Ovary (tissue), 9 donors: ENCODE measurements around the gene ELP5. TPM values are rescaled to one million over a fixed set of nuclear protein-coding genes. Genes with fewer than 3 reads are reported as not detected.

Experiments used
- DNase-seq, 5 donors: peaks; one replicate each; pipeline ENCODE4 v3.0.0-alpha.2; 2019 to 2020
- H3K27ac ChIP-seq, 2 donors: fragments of 200-600 bp; one replicate each; pipeline versions ENCODE4 v1.5.1 to v1.8.0; 2019 to 2022
- H3K27me3 ChIP-seq: fragments of 200-600 bp; one replicate; pipeline ENCODE4 v1.8.0; 2022
- H3K36me3 ChIP-seq: fragments of 200-600 bp; sonication (generic); one replicate; pipeline ENCODE4 v1.5.1; 2019
- H3K4me1 ChIP-seq: one replicate; pipeline ENCODE4 v1.8.1; 2013; ENCODE audit warnings: mild to moderate bottlenecking, moderate library complexity; ENCODE audit not compliant: insufficient read depth
- H3K4me3 ChIP-seq: fragments of 200-600 bp; sonication (generic); one replicate; pipeline ENCODE4 v1.5.1; 2017
- H3K9me3 ChIP-seq, 2 donors: fragments of 200-600 bp in 1 of 2; sonication (generic) in 1 of 2; one replicate each; pipeline versions ENCODE4 v1.5.1 to v1.8.1; 2013 to 2019; ENCODE audit warnings: mild to moderate bottlenecking in 1 of 2, moderate library complexity in 1 of 2
- CTCF ChIP-seq, 3 donors: fragments of 450-650 bp in 2 of 3; fragments of 200-600 bp in 1 of 3; IDR thresholded peaks; one replicate each; pipeline versions ENCODE4 v1.5.1 to v1.8.0; 2016 to 2022; ENCODE audit warnings: antibody characterized with exemption in 3 of 3, mild to moderate bottlenecking in 1 of 3
- EP300 ChIP-seq: sonication (generic); formaldehyde crosslinking; IDR thresholded peaks from one replicate; pipeline ENCODE4 v1.6.1; 2017; ENCODE audit warnings: antibody characterized with exemption
- POLR2A ChIP-seq: fragments of 450-650 bp; IDR thresholded peaks from one replicate; pipeline ENCODE4 v1.6.1; 2017; ENCODE audit warnings: antibody characterized with exemption, mild to moderate bottlenecking, moderate library complexity
- WGBS, 3 donors: extraction: QIAGEN DNeasy Blood & Tissue Kit in 1 of 3; methylation state at CpG; one replicate each; pipeline versions ENCODE4 v1.1.5 to v1.1.7; 2013 to 2017; 5-methylcytosine and 5-hydroxymethylcytosine counted together
- intact Hi-C, 4 donors: fragments of 100-400 bp; cut with DNase I; formaldehyde crosslinking; loops; one replicate each; pipeline versions ENCODE4 v1.11.0 to v1.15.1; 2022 to 2023
- polyA plus RNA-seq, 2 donors: library from polyadenylated mRNA; stranded (reverse); fragments of 200-250 nt in 1 of 2; fragments of 350-450 nt in 1 of 2; fragmentation: Illumina TruSeq in 1 of 2; extraction: RNeasy Lipid Tissue Mini Kit (QIAGEN cat#74804) in 1 of 2; gene quantifications; one replicate each; pipeline ENCODE4 v1.2.3, GENCODE V29; 2013 to 2014
- total RNA-seq, 7 donors: library from RNA; depleted of rRNA in 2 of 7; stranded (reverse); fragments of >200 nt in 2 of 7; fragmentation: NEBNext Ultra II Directional in 3 of 7; extraction: Animal tissue kit (Norgen Biotek cat#: 25700) in 3 of 7; gene quantifications; one replicate each; pipeline versions ENCODE4 v1.1.0 to v1.2.4, GENCODE V29; 2016 to 2023
- donor health status: DM: no; HTN: no; CAD: no; lungs with moderate emphysema.
- donor health status: DM: no; HTN: no; CAD: no.
- donor health status: Bipolar disorder and iron deficiency.
- donor health status: DM: yes; HTN: yes; CAD: no.
- donor health status: DM: no; HTN: no; CAD: no.
- donor health status: DM: yes; HTN: yes; CAD: no.

The ELP5 gene
- total and polyA plus RNA-seq, 9 donors = 18.7 to 56.0 (median 40.6) TPM

- Histone ChIP-seq H3K4me3 (peak overlapping the region; percentile 23), H3K27ac (peak overlapping the region in 1 of 2 donors; percentile 62), H3K36me3 (no peaks in the 10 kb centered on the region), H3K9me3 (no peaks in the 10 kb centered on the region), H3K27me3 (no peaks in the 10 kb centered on the region), H3K4me1 (peaks cover 6% of the 10 kb centered on the region)
- peak; percentile 80 to 96 (median 95) for TF ChIP-seq CTCF (IDR thresholded peaks at IDR 0.05)
- TF ChIP-seq EP300 = no peak
- TF ChIP-seq POLR2A = peak; percentile 25
- 0 to 1% (median 1%) methylated on average over 29 of the region's 29 CpGs for WGBS, 3 donors
- DNase-seq = peak; percentile 75 to 91 (median 85)
- intact Hi-C loops = loop anchor here (1.0 to 5.0 kb wide), 4 partner anchors 14 to 67 kb away; partner anchors contain the start of gene YBX2 (in 1 of the 4)
These were observed 28.6 kb downstream of the ELP5 start for GRCh38 chr17:7280519-7281073.

- Histone ChIP-seq H3K4me1 (peaks cover 6% of the 10 kb centered on the region), H3K4me3 (peak within 1 kb of the TSS; percentile 37), H3K9me3 (no peaks in the 10 kb centered on the region), H3K27me3 (no peaks in the 10 kb centered on the region), H3K36me3 (no peaks in the 10 kb centered on the region), H3K27ac (peak within 1 kb of the TSS; percentile 44 to 62)
- intact Hi-C loops = loop anchor here (1.0 to 5.0 kb wide), 4 partner anchors 13 to 66 kb away; partner anchors contain the start of gene YBX2 (in 1 of the 4)
- DNase-seq = peak; percentile 94 to 98 (median 98)
- no peak for TF ChIP-seq EP300
- WGBS, 3 donors = 0% methylated on average over 59 to 71 of the region's 71 CpGs
These were observed 29.3 kb downstream of the ELP5 start, which contains the start of gene SLC2A4 for GRCh38 chr17:7281074-7281952. TSS of gene SLC2A4 (plus strand) at chr17:7281718. CDS start at chr17:7281935, 217 bp downstream.

GRCh38 chr17:7281953-7282751, 30.1 kb downstream of the ELP5 start:
- H3K27ac ChIP-seq = peak overlapping the region; percentile 44 to 48
- no peaks in the 10 kb centered on the region for H3K36me3 ChIP-seq
- intact Hi-C loops = loop anchor here (1.0 to 5.0 kb wide), 4 partner anchors 13 to 65 kb away; partner anchors contain the start of gene YBX2 (in 1 of the 4)
- no peaks in the 10 kb centered on the region for H3K9me3 ChIP-seq
- DNase-seq = peak; percentile 34 to 76 (median 71)
- TF ChIP-seq EP300 (no peak), POLR2A (no peak), CTCF (IDR thresholded peaks at IDR 0.05) (no peak)
- H3K4me3 ChIP-seq = peak overlapping the region; percentile 37
- H3K27me3 ChIP-seq = no peaks in the 10 kb centered on the region
- H3K4me1 ChIP-seq = peaks cover 6% of the 10 kb centered on the region
- 5 to 9% (median 6%) methylated on average over 42 to 43 of the region's 43 CpGs for WGBS, 3 donors

- no peak overlapping the region for H3K27ac ChIP-seq
- no peaks in the 10 kb centered on the region for H3K36me3 ChIP-seq
- DNase-seq = no peak
- TF ChIP-seq POLR2A = no peak
- no peak for TF ChIP-seq CTCF (IDR thresholded peaks at IDR 0.05)
- TF ChIP-seq EP300 = no peak
- intact Hi-C loops = loop anchor here in 1 of 4 donors (5.0 kb wide), 1 partner anchor 64 kb away; no protein-coding TSS in a partner anchor
- no peak overlapping the region for H3K4me3 ChIP-seq
- no peaks in the 10 kb centered on the region for H3K9me3 ChIP-seq
- WGBS, 3 donors = 52 to 54% (median 53%) methylated on average over 6 of the region's 6 CpGs
- peaks cover 6% of the 10 kb centered on the region for H3K4me1 ChIP-seq
- H3K27me3 ChIP-seq = no peaks in the 10 kb centered on the region
These were observed 30.8 kb downstream of the ELP5 start for GRCh38 chr17:7282752-7283321.
